RCC 7860 (cell line): Measurements from ENCODE around the gene TMEM33.

Experiments used
- DNase-seq: peaks from one replicate; pipeline ENCODE4 v3.0.0-alpha.2; 2015; ENCODE audit warnings: low spot score
- FAIRE-seq: peaks from 2 replicates; lab custom pipeline; 2012; peaks lifted over from hg19 to GRCh38; lab: Jason Lieb, UNC

TMEM33 gene

DNA sequence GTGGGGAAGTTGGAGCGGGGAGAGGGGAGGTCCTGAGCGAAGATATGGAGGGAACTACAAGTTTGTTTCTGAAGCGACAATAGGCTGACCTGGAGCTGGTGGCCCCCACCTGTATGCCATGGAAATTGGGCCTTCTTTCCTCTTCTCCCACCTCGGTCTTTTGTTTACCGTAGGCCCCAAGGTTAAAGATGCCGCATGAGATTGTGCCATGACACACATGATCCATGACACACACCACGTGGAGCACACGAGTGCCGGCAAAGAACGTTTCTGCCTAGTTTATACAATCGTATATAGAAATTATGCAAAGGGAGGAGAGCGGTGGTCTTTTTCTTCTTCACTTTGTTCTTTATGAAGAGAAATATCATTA lies 408 bp downstream of the TMEM33 start:
- DNase-seq (no peak), FAIRE-seq (no peak)

DNA sequence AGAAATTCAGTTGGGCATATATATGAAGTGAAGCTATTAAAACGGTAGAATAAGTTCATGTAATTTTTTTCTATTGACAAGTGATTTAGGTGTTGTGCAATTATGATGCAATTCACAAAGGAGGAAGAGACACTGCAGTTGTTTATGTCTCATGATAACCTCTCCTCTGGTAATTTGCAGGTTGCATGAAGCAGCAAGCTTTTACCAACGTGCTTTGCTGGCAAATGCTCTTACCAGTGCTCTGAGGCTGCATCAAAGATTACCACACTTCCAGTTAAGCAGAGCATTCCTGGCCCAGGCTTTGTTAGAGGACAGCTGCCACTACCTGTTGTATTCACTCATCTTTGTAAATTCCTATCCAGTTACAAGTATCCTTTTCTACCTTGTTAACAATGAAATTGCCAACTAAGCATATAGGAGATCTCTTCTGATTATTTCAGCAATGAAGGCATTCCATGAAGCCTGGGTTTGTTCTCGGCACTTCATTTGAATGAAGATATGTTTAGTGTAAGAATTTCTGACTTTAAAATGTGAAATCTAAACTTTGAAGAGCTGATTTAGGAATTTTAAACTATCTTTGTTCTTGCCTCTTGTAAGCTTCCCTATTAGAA lies 3.9 kb downstream of the TMEM33 start:
- DNase-seq (no peak), FAIRE-seq (no peak)

DNA sequence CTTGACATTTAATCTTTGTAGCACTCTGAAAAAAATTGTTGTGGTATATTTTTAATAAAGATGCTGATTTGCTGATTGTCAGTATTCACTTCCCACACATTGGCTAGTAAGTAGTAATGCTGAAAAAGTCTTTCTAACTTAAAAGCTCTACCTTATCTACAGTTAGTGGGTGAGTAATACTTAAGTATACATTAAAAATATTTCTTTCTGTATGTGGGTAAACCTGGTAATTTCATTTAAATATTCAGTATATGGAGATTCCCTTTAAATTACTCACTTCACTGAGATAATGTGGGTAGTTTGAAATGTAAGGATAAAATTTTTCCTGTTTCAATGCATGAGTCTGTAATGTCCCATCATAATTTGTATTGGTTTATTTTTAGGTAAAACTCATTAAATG lies 5.6 kb downstream of the TMEM33 start:
- no peak for DNase-seq
- no peak for FAIRE-seq

DNA sequence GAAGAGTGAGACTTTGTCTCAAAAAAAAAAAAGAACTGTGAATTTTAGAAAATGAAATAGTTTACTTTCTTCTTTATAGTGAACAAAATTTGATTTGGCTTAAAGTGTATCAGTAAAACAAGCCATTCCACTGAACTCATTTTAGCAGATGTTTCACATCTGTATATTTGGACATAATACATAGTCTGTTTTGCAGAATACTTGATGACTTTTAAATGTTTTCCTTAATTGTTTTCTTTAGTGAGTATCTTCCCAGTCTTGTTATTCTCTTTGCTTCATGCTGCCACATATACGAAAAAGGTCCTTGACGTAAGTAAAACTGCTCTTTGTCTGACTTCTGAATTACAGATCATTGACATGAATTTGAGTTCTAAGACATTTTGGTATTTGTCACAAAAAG lies 8.3 kb downstream of the TMEM33 start:
- DNase-seq (no peak), FAIRE-seq (no peak)

DNA sequence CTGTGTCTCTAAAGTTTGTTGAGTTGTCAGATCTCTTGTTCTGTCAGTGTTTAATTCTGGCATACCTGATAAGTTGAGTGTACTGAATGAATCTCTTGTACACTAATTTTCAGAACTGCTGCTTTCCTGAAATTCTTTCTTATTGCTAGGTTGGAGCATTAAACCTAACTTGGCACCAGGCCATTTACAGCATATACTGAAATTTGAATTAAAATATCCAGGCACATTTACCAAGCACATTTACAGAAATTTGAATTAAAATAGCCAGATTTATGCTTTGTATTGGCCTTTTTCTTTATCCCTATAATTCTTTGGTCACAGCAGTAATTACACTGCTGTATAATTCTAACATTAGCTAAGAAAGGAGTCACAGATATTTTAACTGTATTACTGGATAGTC lies 8.9 kb downstream of the TMEM33 start:
- FAIRE-seq (no peak), DNase-seq (no peak)

DNA sequence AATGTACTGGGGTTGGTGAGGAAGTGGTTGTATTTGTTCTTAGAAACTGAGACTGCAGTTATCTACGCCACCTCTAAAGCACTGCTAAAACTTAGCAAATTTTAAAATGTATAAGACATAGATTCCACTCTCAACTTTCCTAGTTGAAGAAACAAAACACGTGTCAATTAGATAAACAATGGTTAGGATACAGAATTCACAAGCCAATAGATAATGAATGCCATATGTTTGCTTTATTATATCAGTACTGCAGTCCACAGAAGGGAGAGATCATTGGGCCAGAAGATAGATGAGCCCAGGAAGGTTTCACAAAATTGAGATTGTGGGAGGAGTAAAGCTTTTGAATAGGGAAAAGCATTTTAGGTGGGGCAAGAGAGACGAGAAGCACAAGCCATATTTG lies 14.3 kb downstream of the TMEM33 start:
- no peak for DNase-seq
- FAIRE-seq: no peak

DNA sequence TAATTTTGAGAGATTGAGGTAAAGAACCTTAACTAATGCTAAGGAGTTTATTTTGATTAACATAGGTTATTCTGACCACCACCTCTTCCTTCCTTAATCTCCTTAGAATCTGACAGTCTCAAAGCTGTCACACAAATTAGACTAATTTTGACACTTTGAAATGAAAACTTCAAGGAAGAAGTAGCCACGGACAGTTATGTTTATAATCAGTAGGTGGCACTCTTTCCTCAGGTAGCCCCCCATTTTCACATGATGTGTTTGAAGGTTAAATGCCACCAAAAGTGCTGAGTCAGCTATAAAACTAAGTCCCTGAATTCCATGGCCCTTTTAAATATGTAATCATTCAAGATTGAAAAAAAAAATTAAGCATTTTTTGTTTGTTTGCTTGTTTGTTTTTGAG lies 22.4 kb downstream of the TMEM33 start:
- DNase-seq (no peak), FAIRE-seq (no peak)

DNA sequence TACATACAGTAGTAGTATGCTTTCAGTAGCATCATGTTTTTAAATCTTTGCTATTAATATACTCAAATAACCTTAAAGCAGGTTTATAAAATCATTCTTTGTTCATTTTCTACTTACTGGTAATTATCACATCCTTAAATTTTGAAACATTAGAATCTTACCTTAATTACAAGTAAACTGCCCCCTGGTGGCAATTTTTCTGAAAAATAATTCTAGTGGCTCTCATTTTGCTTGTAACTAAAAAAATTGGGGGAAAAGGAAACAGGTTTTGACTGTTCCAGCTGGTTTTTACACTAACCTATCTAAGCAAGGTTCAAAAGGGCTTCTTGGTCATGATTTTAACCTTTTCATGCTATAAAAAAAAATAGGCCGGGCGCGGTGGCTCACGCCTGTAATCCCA lies 27.9 kb downstream of the TMEM33 start:
- DNase-seq: no peak

DNA sequence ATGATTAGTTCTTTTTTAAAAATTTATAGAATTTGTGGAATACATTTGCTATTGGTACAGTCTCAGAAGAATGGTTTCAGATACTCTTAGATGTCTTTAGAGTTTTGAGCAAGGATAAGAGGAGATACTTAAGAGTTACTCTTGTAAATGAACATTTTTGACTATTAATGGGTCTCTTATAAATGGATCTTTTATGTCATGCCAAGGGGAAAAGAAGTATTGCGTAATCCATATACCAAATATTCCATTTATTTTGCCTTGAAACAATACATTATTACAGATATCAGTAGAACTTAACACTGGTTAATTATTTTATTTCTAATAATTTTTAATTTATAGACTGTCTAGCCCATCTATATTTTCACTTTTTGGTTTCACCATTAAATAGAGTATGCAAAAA lies 29.2 kb downstream of the TMEM33 start:
- no peak for FAIRE-seq
- no peak for DNase-seq

More for the DNA sequence above, 27.9 kb downstream of the TMEM33 start:
- FAIRE-seq: peak; percentile 57

DNA sequence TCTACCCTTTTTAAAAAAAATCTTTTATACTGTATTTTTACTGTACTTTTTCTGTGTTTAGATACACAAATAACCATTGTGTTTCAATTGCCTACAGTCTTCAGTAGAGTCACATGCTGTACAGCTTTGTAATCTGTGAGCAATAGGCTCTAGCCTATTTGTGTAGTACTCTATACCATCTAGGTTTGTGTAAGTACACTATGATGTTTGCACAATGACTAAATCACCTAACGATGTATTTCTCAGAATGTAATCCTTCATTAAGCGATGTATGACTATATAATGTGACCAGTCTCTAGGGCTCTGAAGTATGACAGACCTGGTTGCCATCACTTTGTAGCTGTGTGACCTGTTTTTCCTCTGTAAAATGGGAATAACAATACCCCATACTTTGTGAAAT lies 32.2 kb downstream of the TMEM33 start:
- FAIRE-seq (no peak), DNase-seq (no peak)

DNA sequence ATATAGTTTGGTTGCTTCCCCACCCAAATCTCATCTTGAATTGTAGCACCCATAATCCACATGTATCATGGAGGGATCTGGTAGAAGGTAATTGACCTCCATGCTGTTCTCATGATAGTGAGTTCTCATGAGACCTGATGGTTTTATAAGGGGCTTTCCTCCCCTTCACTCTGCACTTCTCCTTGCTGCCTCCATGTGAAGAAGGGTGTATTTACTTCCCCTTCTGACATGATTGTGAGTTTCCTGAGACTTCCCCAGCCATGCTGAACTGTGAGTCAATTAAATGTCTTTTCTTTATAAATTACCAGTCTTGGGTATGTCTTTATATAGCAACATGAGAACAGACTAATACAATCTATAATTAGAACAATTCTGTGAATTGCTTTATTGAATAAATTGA lies 34.4 kb downstream of the TMEM33 start:
- FAIRE-seq: no peak
- no peak for DNase-seq

DNA sequence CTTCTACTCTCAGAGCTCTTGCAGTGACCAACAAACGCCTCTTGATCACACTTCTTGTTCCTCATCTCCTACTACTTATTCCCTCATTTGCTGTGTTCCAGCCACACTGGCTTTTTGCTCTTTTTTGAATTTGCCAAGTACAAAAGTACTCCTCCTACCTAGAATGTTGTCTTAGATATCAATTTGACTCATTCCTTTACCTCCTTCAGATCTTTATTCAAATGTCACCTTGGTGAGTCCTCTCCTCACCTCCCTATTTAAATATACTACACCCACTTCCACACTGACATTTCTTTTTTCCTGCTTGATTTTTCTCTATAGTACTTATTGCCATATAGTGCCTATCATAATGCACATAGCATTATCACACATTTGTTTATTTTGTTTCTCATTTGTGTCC lies 40.1 kb downstream of the TMEM33 start:
- DNase-seq (no peak), FAIRE-seq (no peak)

DNA sequence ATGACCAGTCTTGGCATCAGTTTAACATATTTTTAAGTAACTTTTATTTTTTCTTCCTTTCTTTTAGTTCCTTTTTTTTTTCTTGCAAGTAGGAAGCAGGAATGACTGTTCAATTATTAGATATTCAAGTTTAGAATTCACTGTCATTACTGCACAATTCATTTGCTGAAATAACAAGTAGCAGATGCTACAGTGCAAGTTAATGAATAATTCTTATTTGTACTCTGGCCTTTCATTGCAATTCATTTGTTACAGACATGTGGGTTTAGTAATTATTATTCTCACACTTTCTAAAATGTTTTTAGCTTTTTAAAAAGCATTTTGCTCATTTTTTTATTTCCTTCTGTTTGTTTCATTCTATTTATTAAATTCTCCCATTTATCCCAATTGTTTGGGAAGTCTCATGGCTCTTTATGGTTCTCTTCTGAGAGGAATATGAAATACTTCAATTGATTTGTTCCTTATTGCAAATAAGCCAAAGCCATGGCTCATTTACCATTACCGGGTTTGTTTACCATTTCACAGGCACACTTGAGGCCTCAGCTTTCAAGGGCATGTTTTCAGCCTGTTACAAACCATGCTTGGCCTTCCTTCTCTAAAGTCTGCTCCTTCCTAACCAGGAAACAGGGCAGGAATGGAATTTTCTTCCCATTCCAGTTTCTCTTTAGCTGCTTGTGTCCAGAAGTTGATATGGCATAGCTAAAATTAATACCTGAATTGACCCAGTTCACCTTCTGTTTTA lies 41.7 kb downstream of the TMEM33 start:
- FAIRE-seq (no peak), DNase-seq (no peak)

DNA sequence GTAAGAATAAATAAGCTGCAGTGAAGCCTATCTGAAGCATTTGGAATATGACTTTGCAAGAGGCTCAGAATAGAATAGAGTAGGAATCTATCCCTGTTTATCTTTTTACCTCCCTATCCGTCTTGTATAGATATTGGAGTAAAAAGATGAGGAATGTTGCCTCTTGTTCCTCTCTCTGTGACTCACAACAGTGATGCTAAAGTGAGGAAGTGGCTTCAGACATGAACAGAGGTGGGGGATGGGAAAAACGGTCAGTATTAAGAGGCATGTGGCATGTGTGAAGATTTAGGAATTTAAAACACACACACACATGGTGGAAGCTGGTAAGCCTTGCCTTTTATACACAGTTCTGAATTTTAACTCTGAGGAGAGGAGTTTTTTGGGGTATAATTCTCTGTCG lies 42.5 kb downstream of the TMEM33 start:
- DNase-seq (no peak), FAIRE-seq (no peak)

DNA sequence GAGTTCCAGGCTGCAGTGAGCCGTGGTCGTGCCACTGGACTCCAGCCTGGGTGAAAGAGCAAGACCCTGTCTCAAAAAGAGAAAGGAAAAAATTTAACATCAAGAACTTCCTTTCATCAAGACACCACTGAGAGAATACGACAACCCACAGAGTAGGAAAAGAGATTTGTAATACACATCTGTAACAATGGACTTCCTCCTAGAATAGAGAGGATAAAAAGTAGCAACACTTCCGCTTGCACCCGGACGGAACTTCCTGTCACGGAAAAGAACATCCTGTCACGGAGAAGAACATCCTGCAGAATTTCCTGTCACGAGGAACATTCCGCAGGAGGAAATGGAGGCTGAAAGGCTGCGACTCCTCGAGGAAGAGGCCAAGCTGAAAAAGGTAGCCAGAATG lies 46.2 kb downstream of the TMEM33 start, which contains the start of gene DCAF4L1:
Gene DCAF4L1, plus strand, starts transcription at position 301 of the 400 bp plus-strand sequence. Its CDS starts 37 bp downstream, at position 338.
- FAIRE-seq (no peak), DNase-seq (no peak)

DNA sequence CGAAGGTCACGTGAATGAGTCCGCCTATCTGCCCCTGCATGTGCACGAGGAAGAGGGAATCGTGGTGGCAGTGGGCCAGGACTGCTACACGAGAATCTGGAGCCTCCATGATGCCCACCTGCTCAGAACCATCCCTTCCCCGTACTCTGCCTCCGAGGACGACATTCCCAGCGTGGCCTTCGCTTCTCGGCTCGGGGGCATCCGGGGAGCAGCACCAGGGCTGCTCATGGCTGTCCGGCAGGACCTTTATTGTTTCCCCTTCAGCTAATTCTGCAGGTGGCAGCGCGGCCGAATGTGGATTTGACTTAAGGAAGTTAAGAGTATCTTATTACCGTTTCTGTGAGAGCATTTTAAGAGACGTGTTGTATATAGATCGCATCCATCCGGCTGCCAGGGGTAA lies 47.5 kb downstream of the TMEM33 start:
- DNase-seq (no peak), FAIRE-seq (no peak)

DNA sequence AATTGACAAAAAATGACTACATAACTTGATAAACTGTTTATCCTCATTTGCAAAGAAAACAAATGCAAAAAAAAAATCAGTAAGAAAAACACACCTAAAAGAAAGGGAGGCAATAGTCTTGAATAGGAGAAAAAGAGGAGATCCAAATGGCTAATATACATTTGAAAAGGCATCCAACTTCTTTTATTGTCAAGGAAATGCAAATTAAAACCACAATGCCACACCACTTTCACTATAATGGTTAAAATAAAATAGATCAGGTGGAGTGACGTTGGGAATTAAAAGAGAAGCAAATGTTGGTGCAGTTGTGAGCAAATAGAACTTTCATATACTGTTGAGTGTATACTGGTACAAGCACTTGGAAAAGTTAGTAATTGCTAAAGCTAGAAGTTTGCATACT lies 49.9 kb downstream of the TMEM33 start:
- DNase-seq (no peak), FAIRE-seq (no peak)

DNA sequence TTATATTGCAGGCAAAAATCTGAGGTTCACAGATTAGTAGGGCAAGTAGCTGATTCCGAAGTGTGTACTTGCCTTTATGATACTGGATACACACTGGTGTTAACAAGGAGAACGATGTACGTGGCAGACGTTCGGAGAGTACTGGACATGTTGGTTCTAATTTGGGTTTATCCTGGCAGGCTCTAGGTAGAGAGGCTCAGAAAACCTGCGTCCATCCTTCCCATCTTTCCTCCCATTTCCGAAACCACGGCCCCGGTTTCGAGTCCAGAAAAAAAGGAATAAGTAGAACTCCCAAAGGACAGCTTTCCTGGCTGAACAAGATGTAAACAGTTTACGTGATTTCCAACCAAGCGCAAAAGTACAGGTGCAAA lies 54.8 kb downstream of the TMEM33 start:
- no peak for FAIRE-seq
- DNase-seq: no peak

DNA sequence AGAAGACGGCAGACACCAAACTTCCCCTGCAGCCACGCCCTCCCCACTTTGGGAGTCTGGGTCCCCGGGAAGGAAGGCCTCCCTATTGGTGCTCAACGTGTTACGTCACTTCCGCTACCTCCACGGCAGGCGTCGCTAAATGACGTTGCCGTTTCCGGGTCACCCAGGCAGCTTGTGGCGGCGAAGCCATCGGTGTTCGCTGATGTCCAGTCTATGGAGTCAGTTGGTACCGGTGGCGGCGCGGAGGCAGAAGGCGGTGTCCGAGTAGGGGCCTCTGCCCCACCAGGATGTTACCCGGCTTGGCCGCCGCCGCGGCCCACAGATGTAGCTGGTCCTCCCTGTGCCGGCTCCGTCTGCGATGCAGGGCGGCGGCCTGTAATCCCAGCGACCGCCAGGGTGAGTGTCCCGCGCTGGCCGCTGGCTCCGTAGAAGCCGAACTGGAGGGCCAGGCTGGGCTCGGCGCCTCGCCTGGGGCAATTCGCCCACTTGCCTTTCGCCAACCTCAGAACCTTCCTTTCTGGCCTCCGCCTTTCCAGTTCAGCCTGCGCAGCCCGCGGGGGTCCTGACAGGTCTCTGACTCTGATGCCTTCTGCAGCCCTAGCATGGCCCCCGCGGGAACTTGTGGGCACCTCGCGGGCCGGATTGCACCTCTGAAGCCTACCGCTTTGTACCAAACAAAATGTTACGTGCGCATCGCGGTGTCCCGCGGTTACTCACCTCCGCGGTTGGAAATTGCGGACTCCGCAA lies 55.3 kb downstream of the TMEM33 start, which contains the start of gene SLC30A9:
Gene SLC30A9, plus strand, starts transcription at position 166 of the 747 bp plus-strand sequence. Its CDS starts 122 bp downstream, at position 288.
- peak; percentile 87 for DNase-seq
- FAIRE-seq: peak; percentile 52

DNA sequence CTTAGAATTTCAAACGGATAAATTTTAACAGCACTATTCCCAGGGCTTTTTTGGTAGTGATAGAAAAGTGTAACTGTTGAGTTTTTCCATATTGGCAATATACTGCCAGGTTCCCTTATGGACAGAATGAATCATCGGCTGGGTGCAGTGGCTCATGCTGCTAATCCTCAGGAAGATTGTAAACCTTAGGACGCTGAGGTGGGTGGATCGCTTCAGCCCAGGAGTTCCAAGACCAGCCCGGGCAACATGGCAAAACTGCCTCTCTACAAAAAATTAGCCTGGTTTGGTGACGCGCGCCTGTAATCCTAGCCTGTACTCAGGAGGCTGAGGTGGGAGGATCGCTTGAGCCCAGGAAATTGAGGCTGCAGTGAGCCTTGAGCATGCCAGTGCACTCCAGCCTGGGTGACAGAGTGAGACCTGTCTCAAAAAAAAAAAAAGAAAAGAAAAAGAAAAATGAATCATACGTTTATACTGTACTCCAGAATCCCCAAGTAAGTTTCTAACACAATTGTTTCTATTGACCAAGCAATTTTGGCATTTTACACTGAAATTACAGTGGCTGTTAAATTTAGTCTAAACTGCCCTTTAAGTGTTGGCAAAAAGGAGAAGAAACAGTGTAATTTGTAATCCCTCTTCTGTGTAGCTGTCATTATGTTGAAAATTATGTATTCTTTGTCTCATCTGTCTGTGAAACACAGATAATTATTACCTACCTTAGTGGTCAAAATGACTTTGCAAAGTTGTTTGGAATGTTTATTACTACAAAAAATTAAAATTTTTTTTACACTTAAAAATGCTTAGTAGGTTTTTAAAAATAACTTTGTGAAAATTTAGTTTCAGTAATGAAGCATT lies 56.9 kb downstream of the TMEM33 start:
- FAIRE-seq (peak; percentile 49), DNase-seq (peak; percentile 47)
